Loucy (cell line): ENCODE measurements around the gene CDH13.

Experiments used
- H2AFZ ChIP-seq: fragments of 200-600 bp; sonication (generic); 2 replicates; pipeline ENCODE4 v1.6.0; 2016; ENCODE audit warnings: antibody characterized with exemption, mild to moderate bottlenecking, low read length, moderate library complexity
- H3F3A ChIP-seq: fragments of 200-600 bp; 2 replicates; pipeline ENCODE4 v1.6.0; 2016; ENCODE audit warnings: antibody characterized with exemption, low read depth, mild to moderate bottlenecking
- H3K27me3 ChIP-seq: fragments of 200-600 bp; sonication (generic); 2 replicates; pipeline ENCODE4 v1.6.1; 2014; ENCODE audit warnings: low read length, mild to moderate bottlenecking; ENCODE audit not compliant: insufficient read depth, poor library complexity, severe bottlenecking
- H3K36me3 ChIP-seq: fragments of 200-600 bp; sonication (generic); 2 replicates; pipeline ENCODE4 v1.6.1; 2016; ENCODE audit warnings: low read length; ENCODE audit not compliant: insufficient read depth
- H3K4me1 ChIP-seq: fragments of 200-600 bp; sonication (generic); 2 replicates; pipeline ENCODE4 v1.5.1; 2014; ENCODE audit warnings: low read length, mild to moderate bottlenecking; ENCODE audit not compliant: insufficient read depth, poor library complexity, severe bottlenecking
- H3K4me2 ChIP-seq: fragments of 200-600 bp; sonication (generic); 2 replicates; pipeline ENCODE4 v1.6.0; 2014; ENCODE audit warnings: antibody characterized with exemption, low read length, low read depth, mild to moderate bottlenecking; ENCODE audit not compliant: poor library complexity, severe bottlenecking
- H3K4me3 ChIP-seq: fragments of 200-600 bp; sonication (generic); 2 replicates; pipeline ENCODE4 v1.5.1; 2014; ENCODE audit warnings: low read length, mild to moderate bottlenecking, mixed read lengths; ENCODE audit not compliant: poor library complexity, severe bottlenecking
- H3K79me2 ChIP-seq: fragments of 200-600 bp; sonication (generic); 2 replicates; pipeline ENCODE4 v1.6.1; 2014; ENCODE audit warnings: low read length; ENCODE audit not compliant: insufficient read depth
- H3K9ac ChIP-seq: fragments of 200-600 bp; sonication (generic); 2 replicates; pipeline ENCODE4 v1.6.0; 2014; ENCODE audit warnings: mild to moderate bottlenecking, low read depth, low read length, moderate library complexity; ENCODE audit not compliant: poor library complexity, severe bottlenecking
- H3K9me2 ChIP-seq: fragments of 200-600 bp; sonication (generic); replicated peaks from 2 replicates; pipeline ENCODE4 v1.6.1; 2016; ENCODE audit warnings: low read depth, low read length, mixed read lengths
- H3K9me3 ChIP-seq: fragments of 200-600 bp; sonication (generic); 2 replicates; pipeline ENCODE4 v1.6.1; 2014; ENCODE audit warnings: mild to moderate bottlenecking, antibody characterized with exemption, low read length, low read depth; ENCODE audit not compliant: insufficient read depth
- H4K20me1 ChIP-seq: fragments of 200-600 bp; sonication (generic); 2 replicates; pipeline ENCODE4 v1.6.0; 2014; ENCODE audit warnings: antibody characterized with exemption, low read length, mild to moderate bottlenecking; ENCODE audit not compliant: insufficient read depth, poor library complexity, severe bottlenecking
- CTCF ChIP-seq: fragments of 200-600 bp; sonication (generic); conservative IDR thresholded peaks from 2 replicates; pipeline ENCODE4 v1.5.1; 2014; ENCODE audit warnings: mild to moderate bottlenecking, antibody characterized with exemption, low read length
- EZH2phosphoT487 ChIP-seq: fragments of 200-600 bp; IDR thresholded peaks from 2 replicates; pipeline ENCODE4 v1.6.1; 2018; ENCODE audit warnings: antibody characterized with exemption, mild to moderate bottlenecking, moderate library complexity, borderline replicate concordance

Gene CDH13

DNA sequence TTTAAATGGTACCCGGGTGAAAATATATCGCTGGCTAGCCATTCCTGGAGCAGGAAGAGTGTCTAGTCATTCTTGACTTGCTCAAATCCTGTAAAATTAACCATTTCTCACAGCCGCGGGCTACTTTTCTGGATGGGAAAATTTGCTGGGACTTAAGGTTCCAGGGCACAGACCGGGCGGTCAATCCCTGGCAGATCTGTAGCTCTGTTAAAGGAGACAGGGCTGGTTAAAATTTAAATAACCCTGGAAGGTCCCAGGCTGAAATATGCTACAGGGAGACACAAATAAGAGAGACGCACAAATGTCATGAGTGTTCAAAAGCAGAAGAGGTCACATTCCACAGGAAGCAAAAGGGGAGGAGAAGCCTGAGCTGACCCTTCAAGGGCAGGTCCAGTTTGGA is 951.4 kb downstream of the CDH13 start:
- no peak overlapping the region for H2AFZ ChIP-seq
- no peak overlapping the region for H3K4me2 ChIP-seq
- no peak for TF ChIP-seq EZH2phosphoT487
- no peak for TF ChIP-seq CTCF
- H3K9me3 ChIP-seq, result 0 out of 2 replicates have a peak, but pooled peaks cover 6% of the 10 kb centered on the region
- no peaks in the 10 kb centered on the region for H3K36me3 ChIP-seq
- H3K27me3 ChIP-seq, result no peaks in the 10 kb centered on the region
- no peak overlapping the region for H3K4me3 ChIP-seq
- no peaks in the 10 kb centered on the region for H4K20me1 ChIP-seq
- H3K9ac ChIP-seq, result no peak overlapping the region
- no peaks in the 10 kb centered on the region for H3K9me2 ChIP-seq
- no peaks in the 10 kb centered on the region for H3K79me2 ChIP-seq
- no peaks in the 10 kb centered on the region for H3K4me1 ChIP-seq
- H3F3A ChIP-seq, result no peaks in the 10 kb centered on the region

- no peak overlapping the region for H2AFZ ChIP-seq
- H3K4me3 ChIP-seq, result no peak overlapping the region
- H3K79me2 ChIP-seq, result no peaks in the 10 kb centered on the region
- H3F3A ChIP-seq, result no peaks in the 10 kb centered on the region
- no peak overlapping the region for H3K4me2 ChIP-seq
- no peaks in the 10 kb centered on the region for H4K20me1 ChIP-seq
- H3K36me3 ChIP-seq, result no peaks in the 10 kb centered on the region
- no peaks in the 10 kb centered on the region for H3K4me1 ChIP-seq
- TF ChIP-seq CTCF (no peak), EZH2phosphoT487 (no peak)
- no peaks in the 10 kb centered on the region for H3K9me2 ChIP-seq
- no peak overlapping the region for H3K9ac ChIP-seq
- H3K9me3 ChIP-seq, result 0 out of 2 replicates have a peak, but pooled peaks cover 6% of the 10 kb centered on the region
- no peaks in the 10 kb centered on the region for H3K27me3 ChIP-seq
Measured at GRCh38 chr16:83579027-83579426, 952.3 kb downstream of the CDH13 start.

GRCh38 chr16:83579436-83579835 is 952.7 kb downstream of the CDH13 start:
- H3K36me3 ChIP-seq, result no peaks in the 10 kb centered on the region
- H3K4me3 ChIP-seq, result no peak overlapping the region
- TF ChIP-seq CTCF, result no peak
- no peak for TF ChIP-seq EZH2phosphoT487
- no peak overlapping the region for H2AFZ ChIP-seq
- no peaks in the 10 kb centered on the region for H3K9me2 ChIP-seq
- H3K4me1 ChIP-seq, result no peaks in the 10 kb centered on the region
- H4K20me1 ChIP-seq, result no peaks in the 10 kb centered on the region
- no peaks in the 10 kb centered on the region for H3K79me2 ChIP-seq
- H3K4me2 ChIP-seq, result no peak overlapping the region
- 0 out of 2 replicates have a peak, but pooled peaks cover 6% of the 10 kb centered on the region for H3K9me3 ChIP-seq
- H3K9ac ChIP-seq, result no peak overlapping the region
- no peaks in the 10 kb centered on the region for H3K27me3 ChIP-seq
- H3F3A ChIP-seq, result no peaks in the 10 kb centered on the region
